ENCODE results near the gene ARHGAP29.

The ARHGAP29 gene

DNA sequence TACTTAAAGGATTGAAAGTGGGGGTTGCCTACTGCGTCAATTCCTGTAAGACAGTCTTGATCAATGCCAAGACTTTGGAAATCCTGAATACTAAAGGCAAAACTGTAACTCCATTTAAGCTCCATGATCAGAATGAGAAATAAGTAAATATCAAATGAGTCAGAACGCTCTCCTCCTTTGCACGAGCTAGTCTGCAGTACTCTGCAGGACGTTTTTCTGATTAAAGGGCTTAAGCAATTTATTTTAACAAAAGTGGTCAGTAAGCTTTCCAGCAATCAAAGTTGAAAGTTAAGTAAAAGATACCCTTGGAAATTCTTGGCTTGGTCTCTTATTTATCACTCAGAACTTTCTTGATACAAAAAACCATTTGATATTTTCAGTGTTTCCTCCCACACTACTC, 35.7 kb upstream of the ARHGAP29 start:
- Histone ChIP-seq H3K27ac (no peak overlapping the region), H3K4me3 (no peak overlapping the region)
- TF ChIP-seq, protein P1, sequence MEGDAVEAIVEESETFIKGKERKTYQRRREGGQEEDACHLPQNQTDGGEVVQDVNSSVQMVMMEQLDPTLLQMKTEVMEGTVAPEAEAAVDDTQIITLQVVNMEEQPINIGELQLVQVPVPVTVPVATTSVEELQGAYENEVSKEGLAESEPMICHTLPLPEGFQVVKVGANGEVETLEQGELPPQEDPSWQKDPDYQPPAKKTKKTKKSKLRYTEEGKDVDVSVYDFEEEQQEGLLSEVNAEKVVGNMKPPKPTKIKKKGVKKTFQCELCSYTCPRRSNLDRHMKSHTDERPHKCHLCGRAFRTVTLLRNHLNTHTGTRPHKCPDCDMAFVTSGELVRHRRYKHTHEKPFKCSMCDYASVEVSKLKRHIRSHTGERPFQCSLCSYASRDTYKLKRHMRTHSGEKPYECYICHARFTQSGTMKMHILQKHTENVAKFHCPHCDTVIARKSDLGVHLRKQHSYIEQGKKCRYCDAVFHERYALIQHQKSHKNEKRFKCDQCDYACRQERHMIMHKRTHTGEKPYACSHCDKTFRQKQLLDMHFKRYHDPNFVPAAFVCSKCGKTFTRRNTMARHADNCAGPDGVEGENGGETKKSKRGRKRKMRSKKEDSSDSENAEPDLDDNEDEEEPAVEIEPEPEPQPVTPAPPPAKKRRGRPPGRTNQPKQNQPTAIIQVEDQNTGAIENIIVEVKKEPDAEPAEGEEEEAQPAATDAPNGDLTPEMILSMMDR (IDR thresholded peaks at IDR 0.05) = no peak
- DNase-seq (ENCODE audit: low spot score) = no peak

DNA sequence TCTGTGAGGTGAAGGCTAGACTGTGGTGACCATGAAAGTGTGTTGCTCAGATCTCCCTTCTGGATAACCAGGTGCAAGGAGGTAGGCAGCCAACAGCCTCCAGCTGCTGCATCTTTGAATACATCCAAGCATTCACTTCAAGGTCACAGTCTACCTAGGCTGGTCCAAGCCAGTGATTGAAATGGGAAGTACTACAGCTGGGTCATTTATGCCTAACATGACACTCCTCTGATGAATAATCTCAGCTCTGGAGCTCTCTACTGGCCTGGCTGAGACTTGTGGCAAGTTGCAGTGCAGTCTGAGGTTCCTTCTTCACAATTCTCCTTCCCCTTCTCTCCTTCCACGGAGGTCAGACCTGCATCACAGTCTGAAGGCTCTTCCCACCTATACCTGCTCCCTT, 35.0 kb upstream of the ARHGAP29 start:
- TF ChIP-seq, protein P1 (IDR thresholded peaks at IDR 0.05) = no peak
- no peak for DNase-seq (ENCODE audit: low spot score)
- H3K27ac ChIP-seq = no peak overlapping the region
- no peak overlapping the region for H3K4me3 ChIP-seq

DNA sequence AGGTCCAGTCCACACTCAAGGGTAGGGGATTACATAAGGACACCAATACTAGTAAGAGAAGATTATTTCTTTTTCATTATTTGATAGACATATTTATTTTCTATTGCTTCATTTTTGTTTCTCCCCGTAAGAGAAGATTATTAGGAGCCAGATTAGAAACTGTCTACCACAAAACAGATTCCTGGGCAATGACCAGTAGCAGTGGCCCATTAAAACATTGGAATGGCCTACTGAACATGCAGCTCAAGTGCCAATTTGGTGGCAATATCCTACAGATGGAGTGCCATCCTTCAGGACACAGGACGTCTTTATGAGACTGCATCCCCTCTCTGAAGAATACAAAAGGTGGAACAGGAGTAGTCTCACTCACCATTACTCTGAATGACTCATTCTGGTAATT, 34.0 kb upstream of the ARHGAP29 start:
- H3K4me3 ChIP-seq = no peak overlapping the region
- H3K27ac ChIP-seq = no peak overlapping the region
- TF ChIP-seq, protein P1 (IDR thresholded peaks at IDR 0.05) = no peak
- DNase-seq (ENCODE audit: low spot score) = no peak

DNA sequence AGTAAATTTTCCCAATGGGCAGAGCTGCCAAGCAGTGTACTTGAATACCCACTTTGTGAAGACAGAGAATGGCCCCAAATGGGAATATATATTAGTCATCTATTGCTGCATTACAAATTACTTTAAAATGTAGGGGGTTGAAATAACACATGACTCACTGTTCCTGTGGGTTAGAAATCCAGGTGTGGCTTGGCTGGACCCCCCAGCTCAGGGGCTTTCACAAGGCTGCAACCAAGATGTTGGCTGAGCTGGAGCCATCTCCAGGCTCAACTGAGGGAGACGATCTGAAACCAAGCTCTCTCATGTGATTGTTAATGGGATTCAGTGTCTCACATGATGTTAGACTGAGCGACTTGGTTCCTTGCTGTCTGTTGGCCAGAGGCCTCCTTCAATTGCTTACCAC, 33.4 kb upstream of the ARHGAP29 start:
- TF ChIP-seq, protein P1 (IDR thresholded peaks at IDR 0.05) = no peak
- H3K27ac ChIP-seq = no peak overlapping the region

DNA sequence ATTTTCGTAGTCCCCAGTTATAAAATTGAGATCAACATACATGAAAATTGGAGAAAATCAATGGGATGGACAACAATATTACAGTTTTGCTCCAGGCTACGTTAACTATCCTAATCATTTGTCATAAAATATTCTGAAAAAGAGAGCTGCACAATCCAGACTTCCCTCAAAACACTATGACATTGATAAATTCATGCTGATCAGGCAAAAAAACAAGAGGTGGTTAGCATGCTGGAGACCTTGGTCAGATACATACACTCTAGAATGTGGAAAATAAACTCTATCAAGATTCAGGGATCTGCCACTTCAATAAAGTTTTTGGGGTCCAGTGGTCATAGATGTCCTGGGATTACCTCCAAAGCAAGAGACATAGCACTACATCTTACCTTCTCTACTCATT, 32.5 kb upstream of the ARHGAP29 start:
- TF ChIP-seq, protein P1 (IDR thresholded peaks at IDR 0.05) = no peak
- DNase-seq (ENCODE audit: low spot score) = no peak
- no peak overlapping the region for H3K27ac ChIP-seq
- H3K4me3 ChIP-seq = no peak overlapping the region

More for the DNA sequence above, 33.4 kb upstream of the ARHGAP29 start:
- H3K4me3 ChIP-seq = no peak overlapping the region
- no peak for DNase-seq (ENCODE audit: low spot score)

DNA sequence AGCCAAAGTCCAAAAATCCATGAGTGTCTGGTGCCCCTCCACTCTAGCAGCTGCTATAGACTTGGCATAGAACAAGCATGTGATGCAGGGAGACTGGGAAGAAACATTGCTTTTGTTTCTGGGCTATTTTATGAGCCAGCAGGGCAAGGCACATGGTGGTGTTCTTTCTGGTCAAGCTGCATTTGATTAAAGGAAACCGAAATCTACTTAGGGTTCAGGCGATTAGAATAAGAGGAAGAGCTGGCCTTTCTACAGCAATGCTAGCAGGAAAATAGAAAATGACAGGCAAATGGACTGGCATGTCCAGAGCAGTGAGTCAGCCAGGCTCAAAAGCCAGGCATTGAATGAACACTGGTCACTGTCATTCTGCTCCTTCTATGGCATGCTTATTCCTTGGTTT, 28.5 kb upstream of the ARHGAP29 start:
- H3K4me3 ChIP-seq = no peak overlapping the region
- TF ChIP-seq, protein P1 (IDR thresholded peaks at IDR 0.05) = no peak
- no peak overlapping the region for H3K27ac ChIP-seq
- no peak for DNase-seq (ENCODE audit: low spot score)

DNA sequence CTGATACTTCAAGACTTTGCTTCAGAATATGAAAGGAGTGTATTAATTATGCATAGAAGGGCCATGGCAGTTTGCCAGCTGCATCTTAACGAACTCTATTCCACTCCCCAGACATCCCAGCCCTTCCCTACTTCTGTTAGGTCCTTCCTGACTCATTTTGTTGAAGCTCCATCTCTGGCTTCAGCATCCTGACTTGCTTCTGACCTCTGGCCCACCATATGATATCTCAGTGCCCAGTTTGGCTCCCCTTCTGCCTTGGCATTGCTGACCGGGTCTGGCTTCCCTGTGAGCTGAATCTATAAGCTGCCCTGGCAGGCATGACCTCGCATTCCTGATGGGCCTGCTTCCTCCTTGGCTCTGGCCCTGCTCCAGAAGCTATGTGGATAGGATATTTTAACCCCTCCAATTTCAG, 27.6 kb upstream of the ARHGAP29 start:
- TF ChIP-seq, protein P1 (IDR thresholded peaks at IDR 0.05) = no peak
- no peak overlapping the region for H3K27ac ChIP-seq
- no peak overlapping the region for H3K4me3 ChIP-seq
- no peak for DNase-seq (ENCODE audit: low spot score)
